Stimulated activated naive CD4-positive, alpha-beta T cell treated with Interleukin-2 at 50 U/mL for 16 hours (primary cell): Measurements from ENCODE around the gene SLC7A5.
"Not testable (repeated sequence)": the region's sequence is repeated elsewhere in the genome, so short reads cannot be mapped to it uniquely, and the experiment has no call there.

ENCODE experiments used
- DNase-seq: peaks from one replicate; lab custom pipeline; 2025; lab: John Stamatoyannopoulos, UW

The SLC7A5 gene

GRCh38 chr16:87860553-87861299 lies 8.6 kb downstream of the SLC7A5 start:
- DNase-seq: peak; percentile 17

DNA sequence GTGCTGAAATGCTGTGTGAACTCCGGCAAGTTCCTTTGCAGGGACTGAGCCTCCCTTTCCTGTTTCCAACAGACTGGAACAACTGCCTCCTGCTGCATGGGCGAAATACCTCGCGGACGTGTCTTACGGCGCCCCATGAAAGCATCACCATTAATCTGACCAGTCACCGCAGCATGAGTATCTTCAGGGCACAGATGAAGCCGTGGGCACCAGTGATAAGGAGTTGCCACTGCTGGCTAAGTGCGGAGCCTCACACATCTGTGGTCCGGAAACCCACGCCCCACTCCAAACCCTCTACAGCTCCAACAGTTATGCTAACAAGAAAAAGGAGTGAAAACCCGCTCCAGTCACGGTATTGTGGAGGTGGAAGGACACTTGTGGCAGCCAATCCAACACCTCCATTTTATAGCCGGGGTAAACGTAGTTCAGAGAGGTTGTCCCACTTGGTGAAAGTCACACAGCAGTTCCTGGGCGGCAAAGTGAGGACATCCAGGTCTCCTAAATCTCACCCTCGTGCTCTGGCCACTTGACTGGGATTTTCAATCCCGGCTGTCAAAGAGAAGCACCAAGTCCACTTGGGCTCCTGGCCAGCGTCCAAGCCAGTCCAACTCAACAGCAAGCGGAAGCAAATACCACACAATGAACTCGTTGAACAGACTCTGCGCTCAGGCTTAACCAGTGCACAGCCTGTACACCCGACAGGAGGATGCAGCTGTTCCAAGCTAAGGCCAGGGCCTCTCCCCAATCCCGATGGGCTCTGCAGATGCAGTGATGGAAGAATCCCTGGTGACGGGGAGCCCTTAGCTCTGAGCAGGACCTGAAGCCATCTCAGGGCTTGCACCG lies 10.9 kb downstream of the SLC7A5 start:
- not testable (repeated sequence) for DNase-seq

DNA sequence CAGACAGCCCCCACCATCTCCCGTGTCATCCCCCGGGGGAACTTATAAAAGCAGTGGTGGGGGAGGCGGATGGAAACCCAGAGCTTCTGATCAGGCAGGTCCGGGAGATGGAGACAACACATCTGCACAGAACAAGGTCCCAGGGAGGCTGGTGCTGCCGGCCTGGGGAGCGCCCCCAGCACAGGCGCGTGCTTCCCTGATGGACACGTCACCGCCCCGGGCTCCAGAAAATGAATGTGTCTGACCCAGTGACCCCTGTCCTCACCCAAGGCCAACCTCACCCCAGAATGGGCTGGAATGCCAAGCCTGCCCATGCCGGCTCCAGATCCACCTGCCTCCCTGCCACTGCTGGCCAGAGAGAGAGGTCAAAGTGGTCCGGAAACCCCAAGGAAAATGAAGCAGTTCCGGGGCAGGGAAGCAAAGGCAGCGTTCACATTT lies 12.5 kb downstream of the SLC7A5 start:
- DNase-seq: no peak

DNA sequence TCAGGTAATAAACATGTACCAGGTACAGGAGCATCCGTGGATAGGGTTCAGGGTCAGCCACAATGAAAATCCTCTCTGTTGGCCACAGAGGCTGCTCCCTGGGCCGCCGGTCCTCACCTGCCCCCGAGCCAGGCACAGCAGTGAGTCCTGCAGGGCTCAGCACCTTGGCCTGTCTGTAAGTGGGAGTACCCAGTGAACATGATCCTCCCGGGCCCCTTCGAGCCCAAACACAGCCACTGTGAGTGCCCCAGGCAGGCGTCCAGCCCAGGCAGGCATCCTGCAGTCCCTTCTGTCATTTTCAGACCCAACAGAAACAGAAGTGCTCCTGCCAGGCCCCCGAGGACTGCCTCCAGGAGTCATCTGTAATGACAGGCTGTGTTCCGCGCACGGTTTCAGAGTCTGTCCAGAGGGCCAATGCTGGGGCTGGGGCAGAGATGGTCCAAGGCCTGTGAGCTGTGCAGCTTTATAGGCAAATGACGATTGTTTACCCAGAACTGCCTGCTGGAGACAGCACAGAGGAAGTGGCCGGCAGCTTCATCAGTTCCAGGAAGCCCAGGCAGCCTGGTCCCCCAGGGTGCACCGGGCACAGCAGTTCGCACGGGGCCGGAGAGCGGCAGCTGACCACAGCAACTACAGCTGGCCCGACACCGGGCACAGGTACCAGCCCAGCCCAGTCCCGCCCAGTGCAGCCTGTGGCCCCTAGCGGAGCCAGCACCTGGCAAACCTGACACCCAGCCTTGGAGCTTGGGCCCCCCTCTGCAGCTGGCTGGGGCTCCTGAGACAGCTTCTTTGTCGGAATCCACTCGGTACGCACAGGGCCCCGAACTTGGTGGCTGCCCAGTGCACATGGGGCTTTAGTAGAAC lies 13.2 kb downstream of the SLC7A5 start:
- peak; percentile 16 for DNase-seq

DNA sequence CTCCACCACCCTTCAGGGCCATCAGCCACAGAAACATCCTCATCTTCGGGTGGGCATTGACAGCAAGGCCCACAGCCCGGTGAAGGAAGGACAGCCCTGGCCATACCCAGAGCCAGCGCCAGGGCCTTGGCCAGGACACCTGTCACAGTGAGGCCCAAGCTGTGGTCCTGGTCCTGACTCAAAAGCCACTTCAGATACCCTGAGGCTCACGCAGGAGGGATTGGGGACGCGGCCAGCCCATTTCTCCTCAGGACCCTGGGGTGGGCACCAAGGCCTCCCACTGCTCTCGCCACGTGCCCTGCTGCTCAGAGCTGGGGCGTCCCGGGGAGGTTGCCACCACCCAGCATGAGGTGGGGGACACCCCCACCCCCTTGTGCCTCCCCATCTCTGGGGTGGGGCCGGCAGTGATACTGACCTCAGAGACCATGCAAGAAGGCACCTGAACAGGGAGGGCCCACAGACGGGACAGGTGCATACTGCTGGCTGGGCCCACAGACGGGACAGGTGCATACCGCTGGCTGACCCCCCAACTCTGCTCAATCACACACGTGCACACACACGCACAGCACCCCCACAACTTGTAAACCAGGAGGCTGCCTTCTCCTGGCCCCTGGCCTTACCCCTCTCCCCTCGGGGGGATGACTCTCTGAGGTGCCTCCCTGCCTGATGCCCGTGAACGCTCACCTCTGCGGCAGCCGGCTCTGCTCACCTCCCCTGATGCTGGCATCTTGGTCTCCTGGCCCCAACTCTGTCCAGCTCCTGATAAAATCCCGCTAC lies 14.2 kb downstream of the SLC7A5 start:
- DNase-seq: no peak

- DNase-seq: peak; percentile 30
Measured at GRCh38 chr16:87854053-87854906, 15.0 kb downstream of the SLC7A5 start.

DNA sequence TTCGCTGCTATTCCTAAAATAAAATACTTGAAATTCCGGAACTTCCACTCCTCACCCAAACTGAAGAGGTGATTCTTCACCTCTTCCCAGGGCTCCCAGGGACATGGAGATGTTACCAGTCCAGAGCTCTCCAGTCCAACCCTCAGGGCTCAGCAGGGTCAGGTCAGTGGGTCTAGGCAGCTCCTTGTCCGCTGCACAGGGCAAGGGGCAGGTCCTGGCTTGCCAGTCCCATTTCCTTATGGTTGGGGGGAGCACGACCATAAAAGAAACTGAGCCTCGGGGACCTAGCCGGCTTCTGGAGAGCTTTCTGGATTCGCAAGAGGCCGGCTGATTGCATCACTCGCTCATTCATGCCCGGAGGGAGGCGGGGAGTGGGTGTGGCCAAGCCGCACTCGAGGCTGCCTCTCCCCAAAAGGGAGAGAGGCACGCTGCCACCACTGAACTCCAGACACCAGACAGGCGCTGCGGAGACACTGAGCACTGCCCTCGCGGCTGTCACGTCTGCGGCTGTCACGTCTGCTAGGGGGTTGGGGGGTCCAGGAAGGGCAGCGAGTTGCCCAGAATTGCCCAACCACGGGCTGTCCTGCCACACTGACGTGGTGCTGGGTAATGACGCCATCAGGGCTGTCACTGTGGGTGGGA lies 15.8 kb downstream of the SLC7A5 start:
- DNase-seq: peak; percentile 86

- DNase-seq: no peak
Measured at GRCh38 chr16:87851601-87852000, 17.7 kb downstream of the SLC7A5 start.

DNA sequence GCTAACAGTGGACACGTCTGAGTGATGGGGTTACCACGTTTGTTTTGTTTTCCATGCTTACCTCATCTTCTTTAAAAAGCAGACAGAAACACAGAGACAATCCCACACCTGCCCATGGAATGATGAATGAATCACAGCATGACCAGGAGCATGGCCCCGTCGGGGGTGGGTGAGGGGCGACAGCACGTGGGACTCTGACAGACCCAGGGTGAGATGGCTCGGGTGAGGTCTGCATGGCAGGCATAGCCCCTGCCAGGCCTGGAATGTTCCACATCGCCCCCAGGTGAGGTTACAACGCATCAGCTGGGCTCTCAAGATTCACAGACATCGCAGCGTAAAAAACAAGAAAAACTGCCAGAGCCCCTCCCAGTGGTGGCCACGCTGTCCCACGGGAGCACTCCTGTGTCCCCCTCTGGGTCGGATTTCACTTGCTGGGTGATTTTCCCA lies 18.1 kb downstream of the SLC7A5 start:
- no peak for DNase-seq

DNA sequence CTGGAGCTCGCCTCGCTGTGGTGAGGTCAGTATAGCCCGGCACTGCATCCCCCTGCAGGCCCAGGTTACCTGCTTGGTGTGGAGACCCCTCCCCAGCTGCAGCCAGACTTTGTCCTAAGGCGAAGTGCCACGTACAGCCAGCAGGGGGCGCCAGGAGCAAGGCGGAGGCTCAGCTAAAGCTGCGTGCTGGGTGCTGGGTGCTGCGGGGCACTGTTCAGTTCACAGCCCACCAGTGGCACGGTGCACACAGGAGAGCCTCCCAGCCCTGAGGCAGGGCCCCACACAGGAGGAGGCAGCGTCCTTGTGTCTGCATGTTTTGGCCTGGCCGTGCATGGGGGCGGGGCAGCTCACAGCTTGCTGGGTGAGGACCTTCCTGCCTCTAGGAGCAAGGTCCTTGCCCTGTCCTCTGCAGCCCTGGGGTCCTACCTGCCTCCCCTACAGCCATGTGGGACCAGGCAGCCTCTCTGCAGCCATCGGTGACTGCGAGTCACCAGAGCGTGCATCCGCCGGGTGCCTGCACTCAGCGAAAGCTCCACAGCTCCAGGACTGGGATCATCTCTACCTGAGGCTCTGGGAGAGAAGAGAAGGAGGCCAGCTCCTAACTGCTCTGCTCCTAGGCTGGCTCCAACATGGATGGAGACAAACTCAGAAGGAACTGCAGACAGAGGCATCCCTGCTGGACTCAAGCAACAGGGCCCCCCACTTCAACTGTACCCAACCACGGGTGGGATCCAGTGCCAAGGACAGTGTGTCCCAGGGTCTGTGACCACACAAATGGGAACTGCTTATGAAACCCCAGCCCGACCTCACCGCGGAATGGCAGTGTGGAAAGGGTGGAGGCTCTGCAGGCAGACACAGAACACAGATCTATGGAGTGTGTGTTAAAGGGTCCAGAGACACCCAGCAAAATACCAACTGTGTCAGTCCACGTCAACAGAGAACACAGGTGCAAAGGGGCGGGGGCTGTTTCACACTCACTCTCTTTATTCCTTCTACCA lies 19.0 kb downstream of the SLC7A5 start:
- DNase-seq: peak; percentile 62

- no peak for DNase-seq
Measured at GRCh38 chr16:87849419-87850008, 19.8 kb downstream of the SLC7A5 start.

DNA sequence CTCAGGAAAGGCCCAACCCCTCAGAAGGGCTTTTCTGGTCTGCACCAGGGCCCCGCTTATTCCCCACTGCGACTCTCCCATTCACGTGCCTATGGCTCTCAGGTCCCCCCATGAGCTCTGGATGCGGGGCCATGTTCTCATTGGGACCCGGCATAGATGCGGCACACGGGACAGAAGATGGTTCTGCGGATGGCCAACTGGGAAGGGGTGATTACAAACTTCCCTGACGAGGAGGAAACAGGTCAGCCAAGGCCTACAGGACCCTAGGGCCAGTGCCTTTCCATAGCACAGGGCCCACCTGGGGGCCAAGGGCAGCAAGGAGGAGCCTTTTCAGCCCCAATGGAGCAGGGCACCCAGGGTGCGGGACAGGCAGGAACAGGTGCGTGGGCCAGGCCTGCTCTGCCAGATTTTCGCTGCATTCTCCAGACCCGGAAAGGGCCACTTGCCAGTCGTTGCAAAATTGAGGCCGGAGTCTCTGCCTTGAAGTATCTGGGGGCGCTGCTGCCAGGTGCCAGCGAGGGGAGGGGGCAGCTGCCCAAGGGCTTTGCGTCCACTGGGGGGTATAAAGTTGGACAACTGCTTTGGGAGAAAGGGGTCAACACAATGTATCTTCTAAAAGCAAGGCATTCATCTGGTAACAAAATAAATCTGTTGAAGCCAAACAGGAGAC lies 20.5 kb downstream of the SLC7A5 start:
- DNase-seq: no peak

GRCh38 chr16:87847785-87848675 lies 21.3 kb downstream of the SLC7A5 start:
- no peak for DNase-seq

DNA sequence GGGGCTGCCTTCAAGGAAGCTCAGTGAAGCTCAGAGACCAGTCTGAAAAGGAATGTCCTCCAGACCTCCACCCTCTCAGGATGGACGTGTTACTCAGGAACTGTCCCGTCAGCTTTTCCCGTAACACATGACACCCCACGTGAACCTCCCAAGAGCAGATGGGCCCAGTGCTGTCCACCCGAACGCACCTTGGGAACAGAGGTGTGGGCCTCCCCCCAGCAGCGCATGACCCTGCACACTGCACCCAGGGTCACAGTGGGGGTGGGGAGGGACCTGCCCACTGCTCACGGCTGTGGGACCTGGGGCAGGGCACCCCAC lies 21.9 kb downstream of the SLC7A5 start:
- DNase-seq: no peak

- DNase-seq: no peak
Measured at GRCh38 chr16:87846705-87847466, 22.4 kb downstream of the SLC7A5 start.
